Activated CD8-positive, alpha-beta memory T cell treated with anti-CD3 and anti-CD28 coated beads, Interleukin-2, amount 50 U/mL, for 4 hours (primary cell): ENCODE results near the gene FHDC1.

Source experiments
- DNase-seq: peaks from one replicate; pipeline ENCODE4 v3.0.0-alpha.2; 2020

Gene FHDC1

DNA sequence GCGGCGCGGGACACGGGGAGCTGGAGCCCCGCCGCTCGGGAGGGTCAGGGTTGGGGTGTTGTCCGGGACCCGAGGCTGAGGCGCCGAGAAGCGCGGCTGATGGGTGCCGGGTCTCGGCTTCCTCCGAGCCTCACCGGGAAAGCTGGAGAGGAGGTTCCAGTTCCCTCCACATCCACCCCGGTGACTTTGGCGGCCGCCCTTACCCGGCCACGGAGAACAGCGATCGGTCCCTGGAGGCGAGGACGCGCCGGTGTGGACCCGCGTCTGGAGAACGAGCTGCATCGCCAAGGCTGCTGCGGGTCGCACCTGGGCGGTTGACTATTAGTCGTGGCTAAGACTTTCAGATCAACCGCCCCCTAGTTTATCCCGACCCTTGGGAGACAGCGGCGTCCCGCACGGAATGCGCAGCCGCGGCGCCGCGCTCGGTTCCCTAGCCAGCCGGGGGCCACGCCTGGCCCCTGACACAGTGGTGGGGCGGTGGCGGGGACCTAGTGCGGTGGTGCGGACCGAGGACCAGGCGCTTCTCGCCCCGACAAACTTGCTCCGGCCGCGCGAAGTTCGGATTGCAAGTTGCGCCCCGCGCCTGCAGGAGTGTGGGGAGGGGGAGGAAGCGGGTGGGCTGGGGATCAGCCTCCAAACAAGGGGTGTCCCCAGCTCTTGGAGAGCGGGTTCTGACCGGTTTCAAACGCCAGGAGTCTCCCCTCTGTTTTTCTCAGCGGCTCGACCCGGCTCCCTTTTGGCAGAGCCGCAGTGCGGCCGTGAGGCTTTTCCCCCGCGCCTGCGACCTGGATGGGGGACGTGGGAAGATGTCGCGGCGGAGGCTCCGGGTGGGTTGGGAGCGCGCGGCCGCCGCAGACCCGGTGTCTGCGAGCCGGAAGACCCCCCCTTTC, 568 bp downstream of the FHDC1 start:
- DNase-seq: no peak

- DNase-seq: no peak
These were observed 1.5 kb downstream of the FHDC1 start for GRCh38 chr4:152937336-152938236.

- DNase-seq: no peak
These were observed 2.3 kb downstream of the FHDC1 start for GRCh38 chr4:152938237-152938947.

DNA sequence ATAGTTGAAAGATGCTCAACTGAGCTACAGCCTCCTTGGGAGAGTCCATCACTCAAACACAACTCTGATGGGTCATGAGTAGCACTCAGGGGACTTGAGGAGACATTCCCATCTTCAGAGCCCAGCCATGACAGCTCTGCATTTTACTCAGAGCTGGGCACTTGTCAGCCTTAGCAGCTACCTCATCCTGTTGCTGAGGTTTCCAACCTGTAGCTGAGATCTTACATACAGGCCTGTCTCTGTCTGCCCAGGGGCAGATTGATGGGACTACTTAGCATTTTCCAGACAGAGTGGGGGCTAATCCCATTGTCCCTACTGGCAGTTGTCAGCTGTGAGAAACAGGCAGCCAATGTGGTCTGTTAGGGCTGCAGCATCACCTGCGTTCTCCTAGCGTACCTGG, 3.5 kb downstream of the FHDC1 start:
- no peak for DNase-seq

DNA sequence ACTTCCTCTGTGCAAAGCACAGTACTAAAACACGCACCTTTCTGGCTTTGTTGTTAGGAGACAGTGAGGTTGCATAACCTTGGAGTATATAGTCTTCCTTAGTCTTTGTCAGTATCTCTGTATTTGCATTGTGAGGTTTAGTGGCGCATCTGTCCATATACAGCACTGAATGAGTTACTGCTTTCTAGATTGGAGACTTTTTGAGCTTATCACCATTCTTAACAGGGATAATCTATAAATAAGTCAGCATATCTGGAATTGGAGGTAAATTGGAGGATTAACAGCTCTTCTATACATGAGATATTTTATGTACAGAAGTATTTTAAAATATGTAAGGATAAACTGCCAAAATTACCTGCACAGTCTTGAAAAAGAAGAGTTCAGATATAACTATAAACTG, 4.3 kb downstream of the FHDC1 start:
- no peak for DNase-seq

DNA sequence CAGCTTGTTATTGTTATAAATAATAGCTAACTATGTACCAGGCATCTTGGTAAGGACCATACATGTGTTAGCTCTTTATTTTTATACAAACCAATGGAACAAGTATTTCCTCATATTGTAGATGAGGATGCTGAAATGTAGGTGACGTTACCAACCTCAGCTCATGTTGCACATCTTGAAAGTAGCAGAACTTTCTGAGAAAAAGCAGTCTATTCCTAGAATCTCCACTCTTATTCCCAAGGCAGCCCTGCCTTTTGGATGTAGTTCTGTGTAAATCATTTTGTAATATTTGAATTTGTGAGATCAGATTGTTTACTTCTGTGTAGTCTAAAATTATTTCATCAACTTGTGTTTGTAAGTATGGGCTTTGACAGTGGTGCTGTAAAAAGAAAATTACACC, 5.3 kb downstream of the FHDC1 start:
- DNase-seq: no peak

- no peak for DNase-seq
These were observed 6.2 kb downstream of the FHDC1 start for GRCh38 chr4:152942346-152942745.

DNA sequence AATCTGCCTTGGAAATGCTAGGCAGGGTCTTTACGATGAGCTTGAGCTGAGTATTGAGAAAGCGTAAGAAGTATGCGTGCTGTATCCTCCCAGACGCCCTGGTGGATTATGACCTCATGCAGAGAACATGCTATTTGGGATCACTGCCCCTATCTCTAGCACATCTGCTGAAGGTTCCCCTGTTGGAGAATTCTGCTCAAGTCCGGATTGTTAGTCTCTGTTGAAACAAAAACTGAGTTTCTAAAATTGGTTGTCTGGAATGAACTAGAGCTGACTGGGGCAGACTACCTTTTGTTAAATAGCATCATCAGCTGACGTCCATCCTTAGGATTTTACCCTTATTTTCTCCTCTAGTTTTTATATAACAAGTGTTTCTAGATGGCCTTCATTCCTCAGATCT, 7.5 kb downstream of the FHDC1 start:
- DNase-seq: no peak

- no peak for DNase-seq
These were observed 8.7 kb downstream of the FHDC1 start for GRCh38 chr4:152944666-152945320.

GRCh38 chr4:152945639-152946038, 9.5 kb downstream of the FHDC1 start:
- no peak for DNase-seq

GRCh38 chr4:152946446-152946845, 10.3 kb downstream of the FHDC1 start:
- DNase-seq: no peak

DNA sequence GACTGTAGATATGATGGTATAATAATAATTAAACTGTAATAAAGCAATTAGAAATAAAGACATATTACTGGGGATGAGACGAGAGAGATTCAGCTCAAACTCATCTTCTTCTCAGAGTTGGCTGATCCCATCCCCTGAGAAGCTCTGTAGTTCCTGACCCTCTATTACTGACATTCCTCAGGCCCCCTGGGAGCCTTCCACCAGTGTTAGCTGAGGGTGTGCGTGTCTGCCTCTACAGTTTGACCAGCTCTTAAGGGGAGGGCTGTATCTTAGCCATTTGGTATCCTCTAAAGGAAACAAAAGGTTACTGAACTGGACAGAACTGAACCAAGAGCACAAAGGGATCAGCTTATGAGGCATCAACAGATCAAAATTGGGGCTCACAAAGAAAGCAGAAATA, 11.2 kb downstream of the FHDC1 start:
- no peak for DNase-seq

DNA sequence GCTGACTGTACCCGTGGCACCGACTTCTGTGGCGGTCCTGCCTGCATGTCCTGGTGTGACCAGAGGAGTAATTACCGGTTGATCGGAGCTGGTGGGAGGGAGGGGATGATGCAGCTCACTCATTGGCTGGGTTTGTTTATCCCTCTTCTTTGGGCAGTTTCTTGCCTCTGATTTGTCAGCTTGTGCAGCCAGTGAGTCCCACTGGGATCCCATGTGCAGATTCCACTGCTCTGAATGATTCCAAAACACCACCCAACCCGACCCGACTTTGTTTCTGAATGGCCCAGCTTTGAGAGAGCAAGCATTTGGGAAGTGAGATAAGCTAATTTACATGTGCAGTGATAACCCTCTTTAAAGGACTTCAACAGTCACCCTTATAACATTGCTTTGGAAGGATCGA, 13.8 kb downstream of the FHDC1 start:
- no peak for DNase-seq

GRCh38 chr4:152950402-152951274, 14.5 kb downstream of the FHDC1 start:
- DNase-seq: no peak

DNA sequence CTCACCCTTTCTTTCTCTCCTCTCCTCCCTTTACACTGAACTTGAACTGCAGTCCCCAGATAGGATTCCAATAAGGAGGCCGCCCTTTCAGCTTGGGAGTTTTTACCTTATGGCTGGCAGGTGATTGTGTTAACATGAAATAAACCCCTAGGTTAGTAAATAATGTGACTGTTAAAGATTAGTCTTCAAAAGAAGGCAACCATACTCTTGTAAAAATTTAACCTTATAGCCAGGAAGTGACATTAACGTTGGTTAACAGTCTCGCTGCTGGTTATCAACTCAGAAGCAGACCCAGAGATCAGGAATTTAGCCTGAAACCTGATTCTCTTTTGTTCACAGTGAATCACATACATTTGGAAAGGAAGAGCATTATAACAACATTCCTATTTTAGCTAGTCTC, 15.2 kb downstream of the FHDC1 start:
- DNase-seq: no peak

DNA sequence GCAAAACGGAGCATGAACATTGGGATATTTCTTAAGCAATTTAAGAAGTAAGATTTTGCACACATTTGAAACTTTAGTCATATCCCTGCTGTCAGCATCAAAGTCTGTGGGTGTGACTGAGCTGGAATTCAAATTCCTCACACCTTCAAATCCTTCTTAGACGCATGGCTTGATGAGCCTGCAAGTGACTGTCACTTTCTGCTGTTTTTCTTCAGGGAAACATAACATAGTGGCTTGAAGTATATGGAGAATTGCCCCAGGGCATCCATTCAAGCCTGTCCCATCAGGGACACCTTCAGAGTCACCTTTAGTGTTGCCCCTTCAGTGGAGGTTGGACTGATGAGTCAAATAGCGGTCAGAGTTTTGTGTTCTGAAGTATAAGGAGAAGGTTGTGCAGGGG, 17.4 kb downstream of the FHDC1 start:
- DNase-seq: no peak

DNA sequence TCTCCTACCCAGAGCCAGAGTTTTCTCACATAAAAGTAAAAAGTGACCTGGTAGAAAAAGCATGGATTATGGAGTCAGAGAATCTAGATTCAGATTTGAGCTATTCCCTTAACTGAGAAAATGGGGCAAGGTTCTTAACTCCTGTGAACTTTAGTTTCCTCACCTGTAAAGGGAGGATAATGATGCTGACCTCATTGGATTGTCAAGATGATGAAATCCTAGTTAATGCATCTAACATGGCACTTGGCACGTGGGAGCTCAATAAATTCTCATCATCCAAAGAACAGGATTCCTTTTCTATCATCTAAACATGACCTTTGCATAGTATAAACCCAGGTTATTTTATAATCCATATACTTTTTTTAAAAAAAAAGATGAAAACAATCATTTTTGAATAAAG, 18.6 kb downstream of the FHDC1 start:
- DNase-seq: no peak

- no peak for DNase-seq
These were observed 20.0 kb downstream of the FHDC1 start for GRCh38 chr4:152956147-152956546.

GRCh38 chr4:152956650-152957436, 20.7 kb downstream of the FHDC1 start:
- no peak for DNase-seq

DNA sequence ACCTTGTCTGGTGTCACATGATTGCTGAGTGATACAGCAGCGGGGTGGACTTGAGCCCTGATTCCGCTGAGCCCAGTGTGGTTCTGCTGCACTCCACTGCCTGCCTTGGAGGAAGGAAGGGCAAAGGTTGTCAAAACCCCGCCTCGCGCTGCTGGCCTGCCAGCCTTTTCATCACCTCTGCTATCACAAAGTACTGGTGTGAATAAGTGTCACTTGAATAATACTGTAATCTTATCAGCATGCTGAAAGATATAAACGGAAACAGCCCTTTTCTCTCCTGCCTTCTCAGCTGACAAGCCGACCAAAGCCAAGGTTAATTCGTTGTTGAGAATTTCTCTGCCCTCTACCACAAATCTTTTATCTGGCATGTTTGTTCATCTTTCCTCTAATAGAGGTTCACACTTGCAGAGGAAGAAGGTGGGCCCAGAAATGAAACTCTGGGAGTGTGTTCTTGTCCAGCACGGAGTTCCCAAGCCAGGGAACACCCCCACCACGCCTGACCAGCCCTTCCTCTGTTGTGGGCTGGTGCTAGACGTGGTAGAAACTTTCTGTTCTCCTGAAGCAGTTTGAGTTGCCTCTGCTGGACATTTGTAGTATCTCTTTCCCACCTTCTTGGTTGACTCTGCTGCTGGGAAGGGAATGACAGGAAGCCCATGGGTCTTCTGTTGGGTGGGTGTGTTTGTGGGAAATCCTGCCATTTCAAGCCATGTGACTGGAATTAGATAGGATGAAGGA, 21.5 kb downstream of the FHDC1 start:
- no peak for DNase-seq
